H7 (cell line): ENCODE results near the gene TTLL5. TPM values are rescaled to one million over a fixed set of nuclear protein-coding genes. Genes with fewer than 3 reads are reported as not detected.

Source experiments
- DNase-seq: peaks from one replicate; pipeline ENCODE4 v3.0.0; 2012
- H3K27me3 ChIP-seq: 2 replicates; pipeline ENCODE4 v1.6.0; 2011; ENCODE audit warnings: mild to moderate bottlenecking, low read length; ENCODE audit not compliant: control insufficient read depth, insufficient read depth
- H3K36me3 ChIP-seq: replicated peaks from 2 replicates; pipeline ENCODE4 v1.5.1; 2011; ENCODE audit warnings: low read length; ENCODE audit not compliant: control insufficient read depth, insufficient read depth
- H3K4me3 ChIP-seq: 2 replicates; pipeline ENCODE4 v1.5.1; 2011; ENCODE audit warnings: low read depth, mild to moderate bottlenecking, control low read depth, low read length, moderate library complexity; ENCODE audit not compliant: insufficient read depth
- total RNA-seq: library from RNA; depleted of rRNA; stranded (reverse); fragments of >200 nt; shearing (Covaris generic); gene quantifications from 2 replicates; pipeline ENCODE4 v1.2.3, GENCODE V29; 2014

The TTLL5 gene
- total RNA-seq, 1 experiment from 2014 or later = 19.3 TPM

DNA sequence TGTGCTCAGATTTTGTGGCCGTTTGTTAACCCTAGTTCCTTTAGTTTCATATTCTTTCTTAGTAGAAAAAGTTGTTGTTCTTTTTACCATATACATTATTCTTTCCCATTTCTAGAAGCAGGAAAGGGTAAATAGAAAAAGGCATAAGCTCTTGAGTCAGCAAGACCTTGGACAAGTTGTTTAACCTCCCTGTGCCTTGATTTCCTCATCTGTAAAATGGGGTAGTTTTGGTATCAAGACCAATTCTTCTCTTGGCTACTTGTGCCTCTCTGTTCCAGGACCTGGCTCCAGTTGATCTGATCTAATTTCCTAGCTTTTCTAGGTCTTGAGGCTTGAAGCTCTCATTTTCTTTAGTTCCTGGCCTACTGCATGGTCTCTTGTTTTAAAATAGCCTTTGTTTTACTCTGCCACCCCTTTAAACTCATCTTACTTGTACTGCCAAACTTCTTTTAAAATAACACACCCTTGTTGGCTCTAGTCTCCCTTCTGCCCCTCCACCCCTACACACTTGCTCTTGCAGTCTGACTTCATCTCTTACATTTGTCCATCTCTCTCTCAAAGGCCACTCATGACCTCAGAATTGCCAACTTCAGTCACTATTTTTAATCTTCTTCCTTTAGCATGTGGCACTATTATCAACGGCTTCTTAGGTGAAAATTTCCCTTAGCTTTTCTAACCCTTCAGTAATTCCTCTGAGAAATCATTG is 143.7 kb downstream of the TTLL5 start:
- no peak for DNase-seq
- Histone ChIP-seq H3K4me3 (no peak overlapping the region), H3K36me3 (no peaks in the 10 kb centered on the region), H3K27me3 (no peaks in the 10 kb centered on the region)

DNA sequence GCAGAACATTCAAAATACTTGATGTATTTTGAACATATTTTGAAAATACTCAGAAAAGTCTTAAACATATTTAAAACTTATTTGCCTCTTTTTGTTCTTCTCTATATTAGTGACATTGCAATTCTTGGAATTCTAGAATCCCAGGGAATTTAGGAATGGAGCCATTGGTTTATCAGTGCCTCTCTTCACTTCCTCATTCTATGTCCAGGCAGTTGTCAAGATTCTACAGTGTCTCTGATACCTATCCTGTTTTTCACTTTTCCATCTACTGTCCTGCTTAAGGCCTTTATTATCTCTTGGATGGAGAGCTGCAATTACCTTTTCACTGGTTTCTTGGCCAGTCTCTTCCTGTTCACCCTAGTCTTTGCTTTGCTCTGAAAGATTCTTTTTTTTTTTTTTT is 144.6 kb downstream of the TTLL5 start:
- DNase-seq = no peak
- no peaks in the 10 kb centered on the region for H3K27me3 ChIP-seq
- H3K4me3 ChIP-seq = no peak overlapping the region
- H3K36me3 ChIP-seq = no peaks in the 10 kb centered on the region

DNA sequence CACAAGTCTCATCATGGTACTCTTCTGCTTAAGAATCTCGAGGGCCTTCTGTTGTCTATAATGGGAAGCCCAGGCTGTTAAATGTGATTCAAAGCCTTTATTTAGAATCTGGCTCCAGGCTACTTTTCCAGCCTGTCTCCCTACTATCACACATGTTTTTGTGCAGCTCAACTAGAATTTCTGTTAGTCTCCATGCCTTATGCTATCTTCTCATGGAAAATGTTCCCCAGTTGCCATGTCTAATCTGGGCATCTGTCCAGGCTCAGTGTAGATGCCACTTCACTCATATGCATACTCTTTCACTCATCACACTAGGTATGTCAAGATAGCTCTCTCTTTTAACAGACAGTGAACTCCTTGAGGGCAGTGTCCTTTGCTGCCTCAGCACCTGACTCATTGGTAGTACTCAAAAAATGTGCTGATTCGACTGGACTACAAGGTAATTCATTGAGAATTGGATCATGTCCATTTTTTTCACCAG is 145.3 kb downstream of the TTLL5 start:
- no peaks in the 10 kb centered on the region for H3K27me3 ChIP-seq
- no peak overlapping the region for H3K4me3 ChIP-seq
- H3K36me3 ChIP-seq = no peaks in the 10 kb centered on the region
- DNase-seq = no peak

DNA sequence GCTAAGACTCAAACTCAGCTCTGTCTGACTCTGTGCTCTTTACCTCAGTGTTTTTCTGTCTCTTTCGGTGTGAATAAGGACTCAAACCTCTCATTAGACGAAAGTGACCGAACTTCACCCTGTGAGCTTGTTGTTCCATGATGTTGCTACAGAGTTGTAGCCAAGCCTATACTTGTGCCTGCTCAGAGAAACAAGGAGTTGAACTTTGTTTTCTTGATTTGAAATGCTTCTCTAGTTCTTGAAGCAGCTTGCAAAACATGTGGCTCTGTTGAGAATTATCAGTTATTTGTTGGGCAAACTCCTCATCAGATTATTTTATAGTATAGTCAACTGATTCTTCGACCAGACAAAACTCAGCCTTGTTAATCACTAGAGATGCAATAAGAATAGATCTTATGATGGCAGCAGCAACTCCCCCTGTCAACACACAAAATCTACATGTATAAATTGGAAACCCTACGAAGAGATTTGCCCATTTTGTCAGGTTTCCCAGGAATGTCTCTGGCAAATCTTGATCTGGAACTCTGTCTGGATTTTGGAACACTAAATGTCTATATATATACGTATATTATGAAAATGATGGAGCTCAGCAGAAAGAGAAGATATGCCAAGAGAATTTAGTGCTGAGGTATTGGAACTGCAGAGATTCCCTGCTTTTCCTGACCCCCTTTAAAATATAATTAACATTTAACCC is 146.8 kb downstream of the TTLL5 start:
- Histone ChIP-seq H3K36me3 (no peaks in the 10 kb centered on the region), H3K4me3 (no peak overlapping the region), H3K27me3 (no peaks in the 10 kb centered on the region)
- no peak for DNase-seq

DNA sequence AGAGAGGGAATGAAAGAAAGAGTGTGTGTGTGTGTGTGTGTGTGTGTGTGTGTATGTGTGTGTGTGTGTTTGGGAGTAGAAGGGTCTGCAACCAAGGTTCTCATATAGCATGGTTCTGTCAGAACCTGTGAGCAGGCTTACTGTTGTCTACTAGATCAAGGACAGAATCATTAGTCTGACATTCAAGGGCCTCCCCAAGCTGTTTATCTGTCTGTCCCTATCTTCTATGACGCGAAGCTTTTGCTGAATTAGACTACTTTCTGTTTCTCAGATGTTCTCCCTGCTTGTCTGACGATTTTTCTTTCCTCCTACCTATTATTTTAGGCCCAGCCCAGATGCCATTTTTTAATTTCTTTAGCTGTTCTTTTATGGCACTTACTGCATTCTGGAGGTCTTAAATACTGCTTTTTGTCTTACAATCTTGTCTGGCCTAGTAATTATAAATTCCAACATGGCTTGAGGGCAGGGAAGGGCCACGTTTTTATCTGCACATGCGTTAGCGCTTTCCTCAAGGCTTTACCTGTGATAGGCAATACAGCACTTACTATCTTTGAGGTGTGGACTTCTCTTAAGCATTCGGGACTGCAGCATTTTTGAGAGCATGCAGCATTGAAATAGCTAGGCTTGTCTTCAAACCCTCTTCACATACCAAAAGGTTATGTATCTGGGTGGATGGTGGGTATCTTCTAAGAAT is 150.2 kb downstream of the TTLL5 start:
- H3K36me3 ChIP-seq = no peaks in the 10 kb centered on the region
- H3K27me3 ChIP-seq = no peaks in the 10 kb centered on the region
- DNase-seq = no peak
- H3K4me3 ChIP-seq = no peak overlapping the region

DNA sequence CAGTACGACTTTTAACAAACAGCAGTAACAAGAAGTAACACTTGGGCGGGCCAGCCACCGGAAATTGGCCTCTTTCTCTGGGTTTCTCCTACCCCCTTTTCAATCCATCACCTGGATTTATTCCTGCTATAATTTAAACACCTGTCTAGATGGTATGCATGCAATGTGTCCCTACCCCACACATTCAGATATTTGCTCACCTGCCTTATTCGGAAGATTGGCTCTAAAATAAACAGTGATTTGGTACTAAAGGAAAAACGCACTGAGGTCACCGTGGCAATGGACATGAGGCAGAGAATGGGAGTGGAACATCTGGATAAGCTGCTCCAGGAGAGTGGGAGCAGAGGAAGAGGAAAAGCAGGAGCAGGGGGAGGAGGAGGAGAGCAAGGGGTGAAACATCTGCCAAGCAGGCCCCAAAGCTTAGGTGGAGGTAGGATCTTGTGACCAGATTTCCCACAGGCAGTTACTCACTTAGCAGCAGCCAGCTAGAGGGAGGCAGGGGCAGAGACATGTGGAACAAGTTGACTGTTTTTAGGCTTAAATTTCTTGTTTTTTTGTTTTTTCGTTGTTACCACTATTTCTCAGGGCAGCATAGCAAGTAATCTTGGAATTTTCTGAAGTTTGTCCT is 150.9 kb downstream of the TTLL5 start:
- DNase-seq = no peak
- no peaks in the 10 kb centered on the region for H3K36me3 ChIP-seq
- H3K27me3 ChIP-seq = no peaks in the 10 kb centered on the region
- H3K4me3 ChIP-seq = no peak overlapping the region

DNA sequence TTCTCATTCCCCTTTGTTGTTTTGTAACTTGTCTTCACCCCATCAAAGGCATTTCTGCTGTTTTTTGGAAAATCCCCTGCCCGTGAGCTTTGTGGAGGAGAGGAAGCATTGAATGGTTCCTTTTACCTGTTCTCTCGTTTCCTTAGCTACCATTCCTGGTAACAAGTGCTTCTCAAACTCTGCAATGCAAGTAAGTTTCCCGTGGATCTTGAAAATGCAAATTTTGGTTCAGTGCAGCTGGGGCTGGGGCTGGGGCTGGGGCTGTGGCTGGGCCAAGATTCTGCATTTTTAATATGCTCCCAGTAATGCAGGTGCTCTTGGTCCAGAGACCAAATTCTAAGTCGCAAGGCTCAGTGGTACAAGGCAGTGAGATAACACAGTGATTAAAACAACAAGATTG is 151.6 kb downstream of the TTLL5 start:
- no peaks in the 10 kb centered on the region for H3K27me3 ChIP-seq
- H3K36me3 ChIP-seq = no peaks in the 10 kb centered on the region
- no peak for DNase-seq
- H3K4me3 ChIP-seq = no peak overlapping the region

DNA sequence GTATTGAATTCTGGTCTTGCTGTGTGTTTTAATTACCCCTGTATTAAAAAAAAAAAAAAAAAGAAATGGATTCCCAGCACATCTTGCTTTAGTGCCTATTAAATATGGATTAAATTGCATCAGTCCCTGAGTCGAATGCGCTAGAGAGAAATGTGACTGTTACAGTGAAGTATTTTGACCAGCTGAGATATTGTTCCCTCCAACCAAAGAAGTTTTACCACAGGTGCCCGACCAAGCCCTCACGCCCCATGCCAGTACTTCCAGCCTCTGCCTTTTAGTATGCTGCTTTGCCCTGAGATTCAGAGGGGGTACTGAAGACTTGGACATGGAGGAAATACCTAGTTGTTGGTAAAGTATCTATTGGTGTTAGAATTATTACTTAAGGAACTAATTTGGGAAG is 159.7 kb downstream of the TTLL5 start:
- peaks cover 4% of the 10 kb centered on the region for H3K36me3 ChIP-seq
- H3K27me3 ChIP-seq = no peaks in the 10 kb centered on the region
- H3K4me3 ChIP-seq = no peak overlapping the region
- no peak for DNase-seq

DNA sequence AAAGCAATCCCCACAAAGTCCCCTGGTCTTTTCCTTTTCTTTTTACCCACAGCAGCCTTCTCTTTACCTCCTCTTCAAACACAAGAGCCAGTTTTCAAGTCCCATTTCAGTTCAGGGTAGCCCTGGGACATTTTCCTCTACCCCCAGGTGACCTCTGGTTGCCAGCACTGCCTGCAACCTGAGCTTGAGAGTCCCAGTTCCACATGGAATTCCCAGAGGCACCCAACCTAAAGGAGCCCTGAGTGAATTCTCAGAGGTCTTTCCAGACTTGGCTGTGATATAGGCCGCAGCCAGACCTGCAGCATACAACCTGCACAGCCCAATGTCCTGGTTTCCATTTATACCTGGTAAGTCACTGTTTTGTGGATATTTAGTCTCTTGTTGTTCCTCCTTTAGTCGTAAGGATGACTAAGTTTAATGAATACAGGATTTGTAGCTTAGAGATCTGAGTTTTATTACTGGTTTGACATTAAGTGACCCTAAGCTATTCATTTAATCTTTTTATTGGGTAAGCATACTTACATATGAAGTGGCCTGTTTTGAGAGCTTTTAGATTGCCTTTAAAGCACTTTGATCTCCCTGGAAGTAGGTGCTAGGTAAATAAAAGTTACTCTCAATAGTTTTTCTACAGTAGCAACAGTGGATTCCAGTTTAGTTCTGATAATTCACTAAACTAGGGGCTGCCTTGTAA is 160.9 kb downstream of the TTLL5 start:
- no peak for DNase-seq
- Histone ChIP-seq H3K4me3 (no peak overlapping the region), H3K36me3 (peaks cover 4% of the 10 kb centered on the region), H3K27me3 (no peaks in the 10 kb centered on the region)

DNA sequence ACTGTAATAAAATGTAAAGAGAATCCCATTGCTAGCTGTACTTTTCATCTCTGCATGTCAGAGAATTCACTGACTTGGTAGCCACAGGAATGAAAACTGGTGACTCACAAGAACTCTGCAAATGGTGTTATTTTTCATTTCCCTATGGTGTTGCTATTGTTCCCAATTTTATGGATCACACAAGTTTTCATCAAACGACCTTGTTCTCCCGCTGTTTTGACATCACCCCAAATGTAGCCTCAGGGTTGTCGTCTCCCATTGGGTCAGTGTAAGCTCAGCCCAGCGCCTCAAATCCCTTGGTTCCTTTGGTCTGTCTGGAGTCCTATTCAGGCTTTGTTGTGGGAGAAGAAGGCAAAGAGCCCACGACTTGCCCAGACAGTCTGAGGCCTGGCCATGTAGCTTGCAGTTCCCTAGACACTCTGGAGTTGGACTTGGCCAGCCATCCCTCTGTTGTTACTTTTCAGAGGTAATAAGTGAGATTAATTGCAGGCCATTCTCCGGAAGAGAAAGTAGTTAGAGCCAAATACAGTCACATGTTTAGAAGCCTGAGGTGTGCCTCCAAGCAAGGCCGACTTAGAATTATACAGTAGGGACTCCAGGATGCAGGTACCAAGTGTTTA is 161.6 kb downstream of the TTLL5 start:
- Histone ChIP-seq H3K27me3 (no peaks in the 10 kb centered on the region), H3K36me3 (peaks cover 4% of the 10 kb centered on the region), H3K4me3 (no peak overlapping the region)
- DNase-seq = no peak

DNA sequence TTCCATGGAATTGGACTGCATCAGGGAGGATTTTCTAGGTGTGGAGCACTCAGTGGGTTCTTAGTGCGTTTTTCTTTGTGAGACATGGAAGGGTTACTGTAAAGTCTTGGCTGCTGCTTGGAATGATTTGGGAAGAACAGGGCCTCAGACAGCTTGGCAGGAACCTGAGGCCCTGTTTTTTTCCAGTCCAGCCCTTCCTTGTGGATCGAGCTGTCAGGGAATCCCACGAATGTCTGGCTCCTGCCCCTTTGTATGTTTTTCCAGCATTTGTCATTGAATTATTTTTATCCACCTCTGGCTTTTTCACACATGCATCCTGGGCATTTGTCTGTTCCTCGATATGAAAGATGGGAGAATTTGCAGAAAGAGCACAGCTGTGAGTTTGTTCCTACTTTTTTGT is 162.3 kb downstream of the TTLL5 start:
- no peak overlapping the region for H3K4me3 ChIP-seq
- H3K27me3 ChIP-seq = no peaks in the 10 kb centered on the region
- H3K36me3 ChIP-seq = peaks cover 4% of the 10 kb centered on the region
- DNase-seq = no peak

DNA sequence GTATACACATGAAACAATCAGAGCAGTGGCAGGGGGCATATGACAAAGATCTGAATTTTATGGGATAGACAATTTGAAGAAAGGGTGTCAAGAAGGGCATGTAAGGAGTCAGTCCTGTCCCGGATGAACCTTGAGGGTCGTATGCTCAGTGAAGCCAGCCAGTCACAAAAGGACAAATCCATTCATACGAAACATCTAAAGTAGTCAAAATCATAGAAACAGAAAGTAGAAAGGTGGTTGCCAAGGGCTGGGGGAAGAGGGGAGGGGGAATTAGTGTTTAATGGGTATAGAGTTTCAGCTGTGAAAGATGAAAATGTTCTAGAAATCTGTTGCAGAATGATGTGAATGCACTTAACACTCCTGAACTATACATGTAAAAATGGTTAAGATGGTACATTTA is 163.3 kb downstream of the TTLL5 start:
- H3K4me3 ChIP-seq = no peak overlapping the region
- no peak for DNase-seq
- H3K27me3 ChIP-seq = no peaks in the 10 kb centered on the region
- H3K36me3 ChIP-seq = peaks cover 4% of the 10 kb centered on the region

DNA sequence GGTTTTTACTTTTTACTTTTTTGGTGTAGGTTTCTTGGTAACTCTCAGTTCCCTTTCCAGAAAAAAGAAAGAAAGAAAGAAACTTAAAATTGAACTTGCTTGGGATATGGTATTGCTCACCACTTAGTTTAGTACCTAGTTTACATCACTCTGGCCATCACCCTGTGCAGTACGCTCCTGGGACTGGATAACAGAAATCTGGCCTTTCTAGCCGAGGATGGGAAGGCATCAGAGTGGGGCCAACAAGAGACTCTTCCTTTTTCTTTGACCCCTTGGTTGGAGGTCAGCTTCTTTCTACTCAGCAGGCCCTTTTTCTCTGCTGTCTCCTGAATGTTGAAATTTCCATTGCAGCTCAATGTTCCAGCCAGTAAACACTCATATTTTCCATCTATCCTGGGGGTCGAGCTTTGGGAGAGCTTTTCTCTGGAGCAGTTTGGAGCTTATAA is 164.1 kb downstream of the TTLL5 start:
- no peaks in the 10 kb centered on the region for H3K27me3 ChIP-seq
- no peaks in the 10 kb centered on the region; the same call in none of the 2 replicates for H3K36me3 ChIP-seq
- H3K4me3 ChIP-seq = no peak overlapping the region
- no peak for DNase-seq

DNA sequence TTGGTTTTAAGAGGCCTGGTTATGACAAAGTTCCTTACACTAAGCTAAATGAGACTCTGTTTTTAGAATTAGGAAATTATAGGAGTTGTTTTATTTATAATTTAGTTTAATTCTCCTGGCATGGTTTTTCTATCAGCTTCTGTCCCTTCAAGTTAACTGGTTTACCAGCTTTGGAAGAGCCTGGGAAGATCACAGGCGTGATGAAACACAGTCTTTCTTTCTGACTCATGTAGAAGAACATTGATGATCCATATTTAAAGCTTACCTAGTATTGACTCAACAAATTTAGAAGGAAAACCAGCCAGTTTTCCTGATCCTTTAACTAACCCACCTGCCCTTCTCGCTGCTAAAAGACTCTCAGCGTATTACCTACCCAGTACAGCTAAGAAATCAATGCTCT is 165.6 kb downstream of the TTLL5 start:
- Histone ChIP-seq H3K36me3 (no peaks in the 10 kb centered on the region; the same call in 1 of the 2 replicates), H3K4me3 (no peak overlapping the region), H3K27me3 (no peaks in the 10 kb centered on the region)
- no peak for DNase-seq
